Vagina (tissue), 2 donors: ENCODE results near the gene CD300H. TPM values are rescaled to one million over a fixed set of nuclear protein-coding genes. Genes with fewer than 3 reads are reported as not detected.

ENCODE experiments used
- DNase-seq, 2 donors: peaks; one replicate each; pipeline ENCODE4 v3.0.0-alpha.2; 2017; ENCODE audit errors: extremely low spot score in 2 of 2
- H3K27ac ChIP-seq: fragments of 200-600 bp; sonication (generic); one replicate; pipeline ENCODE4 v1.5.1; 2019
- H3K27me3 ChIP-seq: fragments of 200-600 bp; sonication (generic); one replicate; pipeline ENCODE4 v1.5.1; 2019
- H3K36me3 ChIP-seq, 2 donors: fragments of 200-600 bp; sonication (generic); one replicate each; pipeline ENCODE4 v1.5.1; 2017 to 2019
- H3K4me1 ChIP-seq: fragments of 200-600 bp; sonication (generic); one replicate; pipeline ENCODE4 v1.5.1; 2019
- H3K4me3 ChIP-seq, 2 donors: fragments of 200-600 bp; sonication (generic); 1 replicate in 1 of 2; 2 replicates in 1 of 2; pipeline ENCODE4 v1.5.1; 2016 to 2019
- H3K9me3 ChIP-seq: fragments of 200-600 bp; sonication (generic); one replicate; pipeline ENCODE4 v1.5.1; 2019
- POLR2A ChIP-seq, 2 donors: fragments of 450-650 bp; IDR thresholded peaks; one replicate each; pipeline ENCODE4 v1.6.1; 2017; ENCODE audit warnings: antibody characterized with exemption in 2 of 2, mild to moderate bottlenecking in 2 of 2, moderate library complexity in 2 of 2
- POLR2AphosphoS5 ChIP-seq, 2 donors: sonication (generic); formaldehyde crosslinking; IDR thresholded peaks; one replicate each; pipeline ENCODE4 v1.9.0; 2017; ENCODE audit warnings: antibody characterized with exemption in 2 of 2, mild to moderate bottlenecking in 2 of 2, low read depth in 1 of 2; ENCODE audit not compliant: insufficient read depth in 1 of 2
- intact Hi-C: fragments of 100-400 bp; cut with DNase I; formaldehyde crosslinking; loops from one replicate; pipeline ENCODE4 v1.15.1; 2023
- total RNA-seq: library from RNA; depleted of rRNA; stranded (reverse); fragments of >200 nt; gene quantifications from one replicate; pipeline ENCODE4 v1.2.3, GENCODE V29; 2016
- TF ChIP-seq, protein P1 (sequence below), 3 experiments: fragments of 450-650 bp in 2 of 3; fragments of 200-600 bp in 1 of 3; sonication (generic) in 1 of 3; IDR thresholded peaks; one replicate each; pipeline ENCODE4 v1.5.1; 2017 to 2019; ENCODE audit warnings: antibody characterized with exemption in 3 of 3, mild to moderate bottlenecking in 2 of 3, moderate library complexity in 2 of 3

Gene CD300H
- total RNA-seq, 1 donor from 2014 or later: not detected

DNA sequence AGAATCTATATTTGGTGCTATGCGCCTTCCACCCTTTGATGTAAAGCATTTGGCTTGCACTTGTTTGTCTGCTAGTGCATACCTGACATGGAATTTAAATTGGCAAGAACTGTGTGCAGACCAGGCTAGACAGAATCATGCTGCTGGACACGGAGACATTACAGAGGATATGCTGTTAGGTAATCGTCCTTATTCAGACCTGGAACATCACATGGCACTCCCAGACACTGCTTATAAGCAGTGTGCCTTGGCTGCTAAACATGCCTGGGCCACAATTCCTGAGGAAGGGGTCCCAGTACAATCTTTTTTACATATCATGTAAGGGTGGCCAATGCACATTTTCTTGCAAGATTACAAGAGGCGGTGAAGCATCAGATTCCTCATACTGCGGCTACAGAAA lies 18.4 kb upstream of the CD300H start:
- no peak for DNase-seq
- no peaks in the 10 kb centered on the region for H3K36me3 ChIP-seq
- no peaks in the 10 kb centered on the region for H3K27me3 ChIP-seq
- intact Hi-C loops: no loop called here
- no peaks in the 10 kb centered on the region for H3K4me1 ChIP-seq
- H3K27ac ChIP-seq: no peak overlapping the region
- no peak overlapping the region for H3K4me3 ChIP-seq
- TF ChIP-seq POLR2AphosphoS5 (IDR thresholded peaks at IDR 0.05; ENCODE audit: insufficient read depth in 1 of 2, low read depth in 1 of 2) (no peak), POLR2A (IDR thresholded peaks at IDR 0.05) (no peak)
- TF ChIP-seq, protein P1, sequence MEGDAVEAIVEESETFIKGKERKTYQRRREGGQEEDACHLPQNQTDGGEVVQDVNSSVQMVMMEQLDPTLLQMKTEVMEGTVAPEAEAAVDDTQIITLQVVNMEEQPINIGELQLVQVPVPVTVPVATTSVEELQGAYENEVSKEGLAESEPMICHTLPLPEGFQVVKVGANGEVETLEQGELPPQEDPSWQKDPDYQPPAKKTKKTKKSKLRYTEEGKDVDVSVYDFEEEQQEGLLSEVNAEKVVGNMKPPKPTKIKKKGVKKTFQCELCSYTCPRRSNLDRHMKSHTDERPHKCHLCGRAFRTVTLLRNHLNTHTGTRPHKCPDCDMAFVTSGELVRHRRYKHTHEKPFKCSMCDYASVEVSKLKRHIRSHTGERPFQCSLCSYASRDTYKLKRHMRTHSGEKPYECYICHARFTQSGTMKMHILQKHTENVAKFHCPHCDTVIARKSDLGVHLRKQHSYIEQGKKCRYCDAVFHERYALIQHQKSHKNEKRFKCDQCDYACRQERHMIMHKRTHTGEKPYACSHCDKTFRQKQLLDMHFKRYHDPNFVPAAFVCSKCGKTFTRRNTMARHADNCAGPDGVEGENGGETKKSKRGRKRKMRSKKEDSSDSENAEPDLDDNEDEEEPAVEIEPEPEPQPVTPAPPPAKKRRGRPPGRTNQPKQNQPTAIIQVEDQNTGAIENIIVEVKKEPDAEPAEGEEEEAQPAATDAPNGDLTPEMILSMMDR (IDR thresholded peaks at IDR 0.05): no peak
- no peaks in the 10 kb centered on the region for H3K9me3 ChIP-seq

DNA sequence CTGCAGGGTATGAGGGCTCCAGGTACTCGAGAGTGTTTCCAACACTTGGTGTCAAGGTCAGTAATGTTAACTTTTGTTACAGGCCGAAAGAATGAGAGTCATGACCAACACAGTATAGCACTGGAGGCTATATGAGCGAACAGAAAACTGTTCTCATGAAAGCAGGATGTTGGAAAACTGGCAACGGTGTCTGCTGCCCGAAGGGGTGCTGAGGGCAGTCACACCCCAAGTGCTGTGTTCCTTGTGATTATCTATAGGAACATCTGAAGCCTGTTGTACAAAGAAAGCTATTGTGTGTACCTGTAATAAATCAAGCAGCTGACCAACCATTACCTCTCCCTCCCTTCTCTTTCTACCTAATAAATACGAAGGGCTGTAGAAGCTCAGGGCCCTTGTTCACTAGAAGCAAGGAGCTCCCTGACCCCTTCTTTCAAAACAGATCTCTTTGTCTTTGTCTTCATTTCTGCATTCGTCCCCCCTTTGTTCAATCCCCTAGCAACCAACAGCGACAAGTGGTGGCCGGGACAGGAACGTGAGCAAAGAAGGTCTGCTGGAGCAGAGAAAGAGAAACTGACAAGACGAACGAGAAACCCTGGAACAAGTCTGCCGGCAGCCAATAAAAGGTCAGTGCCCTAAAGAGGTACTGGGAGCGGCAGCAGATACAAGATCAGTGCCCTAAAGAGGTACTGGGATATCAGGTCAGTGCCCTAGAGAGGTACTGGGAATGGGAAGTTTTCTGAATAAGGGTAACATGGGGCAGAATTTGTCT lies 17.2 kb upstream of the CD300H start:
- no peak overlapping the region for H3K4me3 ChIP-seq
- DNase-seq: no peak
- intact Hi-C loops: no loop called here
- H3K36me3 ChIP-seq: no peaks in the 10 kb centered on the region
- no peaks in the 10 kb centered on the region for H3K9me3 ChIP-seq
- H3K4me1 ChIP-seq: no peaks in the 10 kb centered on the region
- H3K27me3 ChIP-seq: no peaks in the 10 kb centered on the region
- TF ChIP-seq, protein P1 (IDR thresholded peaks at IDR 0.05): no peak
- TF ChIP-seq POLR2A (IDR thresholded peaks at IDR 0.05) (no peak), POLR2AphosphoS5 (IDR thresholded peaks at IDR 0.05; ENCODE audit: insufficient read depth in 1 of 2, low read depth in 1 of 2) (no peak)
- H3K27ac ChIP-seq: no peak overlapping the region

DNA sequence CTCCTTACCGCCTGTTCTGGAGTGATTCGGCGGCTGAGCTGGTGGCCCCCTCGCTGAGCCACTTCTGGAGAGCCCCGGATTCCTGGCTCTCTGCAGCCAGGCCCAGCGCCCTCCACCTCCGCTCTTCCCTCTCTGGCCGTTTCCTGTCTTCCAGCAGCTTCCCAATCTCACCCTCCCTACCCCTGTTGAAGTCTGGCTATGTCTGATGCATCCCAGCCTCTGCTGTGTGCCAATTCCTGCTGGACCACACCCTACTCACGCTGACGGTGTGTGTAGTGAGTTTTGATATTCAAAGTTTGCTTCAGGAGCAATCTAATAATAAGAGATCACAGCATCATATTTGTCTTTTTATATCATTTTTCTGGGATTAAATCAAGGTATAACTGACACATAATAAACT lies 15.3 kb upstream of the CD300H start:
- intact Hi-C loops: no loop called here
- Histone ChIP-seq H3K4me3 (no peak overlapping the region), H3K36me3 (no peaks in the 10 kb centered on the region), H3K9me3 (no peaks in the 10 kb centered on the region), H3K27me3 (no peaks in the 10 kb centered on the region), H3K27ac (no peak overlapping the region), H3K4me1 (no peaks in the 10 kb centered on the region)
- DNase-seq: no peak
- TF ChIP-seq POLR2AphosphoS5 (IDR thresholded peaks at IDR 0.05; ENCODE audit: insufficient read depth in 1 of 2, low read depth in 1 of 2) (no peak), POLR2A (IDR thresholded peaks at IDR 0.05) (no peak)
- TF ChIP-seq, protein P1 (IDR thresholded peaks at IDR 0.05): no peak

DNA sequence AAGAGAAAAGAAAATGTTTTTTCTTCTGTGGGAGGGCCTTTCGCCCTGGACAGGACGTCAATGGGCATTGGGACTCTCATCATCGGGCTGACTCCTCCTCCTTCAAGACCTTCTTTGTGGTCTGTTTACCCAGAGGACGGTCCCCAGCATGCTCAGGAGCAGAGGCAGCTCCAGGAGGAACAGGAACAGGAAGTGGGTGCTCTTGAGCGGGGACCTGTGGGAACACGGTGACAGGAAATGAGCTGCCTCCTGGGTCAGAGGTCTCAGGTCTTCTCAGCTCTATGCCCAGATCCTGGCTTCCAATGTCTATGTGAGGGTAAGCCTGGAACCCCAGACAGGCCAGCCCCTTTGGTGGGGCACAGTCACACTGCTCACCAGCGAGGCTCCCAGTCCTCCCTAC lies 12.6 kb upstream of the CD300H start:
- Histone ChIP-seq H3K36me3 (no peaks in the 10 kb centered on the region), H3K4me3 (no peak overlapping the region), H3K27ac (no peak overlapping the region), H3K4me1 (no peaks in the 10 kb centered on the region), H3K27me3 (no peaks in the 10 kb centered on the region), H3K9me3 (no peaks in the 10 kb centered on the region)
- intact Hi-C loops: no loop called here
- DNase-seq: no peak
- TF ChIP-seq POLR2AphosphoS5 (IDR thresholded peaks at IDR 0.05; ENCODE audit: insufficient read depth in 1 of 2, low read depth in 1 of 2) (no peak), POLR2A (IDR thresholded peaks at IDR 0.05) (no peak)
- TF ChIP-seq, protein P1 (IDR thresholded peaks at IDR 0.05): no peak

DNA sequence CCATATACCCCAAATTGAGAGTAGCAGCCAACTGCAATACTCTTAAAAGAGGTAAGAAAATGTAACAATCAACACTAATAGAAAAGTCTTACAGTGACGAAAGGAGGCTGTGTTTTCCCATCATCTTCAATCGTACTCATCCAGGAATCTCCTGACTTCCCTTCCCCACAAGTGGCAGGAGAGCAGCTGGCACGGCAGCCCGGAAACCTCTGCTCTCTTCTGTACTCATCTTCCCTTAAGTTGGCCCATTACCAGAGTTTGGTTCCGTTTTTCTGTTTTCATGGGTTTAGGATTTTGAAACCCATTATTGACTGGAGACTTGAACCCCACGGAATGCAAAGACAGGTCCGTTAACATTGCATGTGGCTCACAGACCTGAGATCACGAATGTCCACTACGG lies 11.7 kb upstream of the CD300H start:
- H3K36me3 ChIP-seq: no peaks in the 10 kb centered on the region
- no peak for DNase-seq
- no peaks in the 10 kb centered on the region for H3K4me1 ChIP-seq
- intact Hi-C loops: no loop called here
- H3K4me3 ChIP-seq: no peak overlapping the region
- no peak for TF ChIP-seq POLR2A (IDR thresholded peaks at IDR 0.05)
- no peak for TF ChIP-seq POLR2AphosphoS5 (IDR thresholded peaks at IDR 0.05; ENCODE audit: insufficient read depth in 1 of 2, low read depth in 1 of 2)
- TF ChIP-seq, protein P1 (IDR thresholded peaks at IDR 0.05): no peak
- H3K27me3 ChIP-seq: no peaks in the 10 kb centered on the region
- H3K27ac ChIP-seq: no peak overlapping the region
- H3K9me3 ChIP-seq: no peaks in the 10 kb centered on the region
